ENCODE results near the gene CST4.
"Not testable (repeated sequence)": the region's sequence is repeated elsewhere in the genome, so short reads cannot be mapped to it uniquely, and the experiment has no call there.

GRCh38 chr20:23695068-23695395 lies 6.2 kb upstream of the CST4 start:
- not testable (repeated sequence) for TF ChIP-seq CHD2 (IDR thresholded peaks at IDR 0.05; ENCODE audit: borderline replicate concordance, low read depth, low read length); POLR2AphosphoS5 (IDR thresholded peaks at IDR 0.05; ENCODE audit: low read length); NFYB (IDR thresholded peaks at IDR 0.05; ENCODE audit: insufficient read depth, low read depth, low read length); POLR2A (IDR thresholded peaks at IDR 0.05; ENCODE audit: low read depth, low read length); CTCF (IDR thresholded peaks at IDR 0.05 in 2 of 3, conservative IDR thresholded peaks at IDR 0.05 in 1 of 3; ENCODE audit: control insufficient read depth in 2 of 3, extremely low read depth in 1 of 3, insufficient read depth in 1 of 3, low read depth in 3 of 3, low read length in 3 of 3); JUNB (IDR thresholded peaks at IDR 0.05); E2F4 (IDR thresholded peaks at IDR 0.05; ENCODE audit: low read depth, low read length); CUX1 (IDR thresholded peaks at IDR 0.05; ENCODE audit: insufficient replicate concordance, low read depth, low read length)

Measured in GM12878 (cell line).